CD14-positive monocyte (primary cell): ENCODE measurements around the gene ZNF25. TPM values are rescaled to one million over a fixed set of nuclear protein-coding genes. Genes with fewer than 3 reads are reported as not detected.

Source experiments
- DNase-seq, 3 donors: peaks; one replicate each; pipeline ENCODE4 v3.0.0-alpha.2; 2011 to 2022
- H2AFZ ChIP-seq: 2 replicates; pipeline ENCODE4 v1.6.0; 2012; ENCODE audit warnings: mild to moderate bottlenecking, low read depth, low read length, inconsistent platforms; ENCODE audit not compliant: insufficient read depth, poor library complexity, severe bottlenecking
- H3K27ac ChIP-seq, 2 donors: 1 replicate in 1 of 2; 2 replicates in 1 of 2; pipeline ENCODE4 v1.5.1; 2012 to 2013; ENCODE audit warnings: low read length in 2 of 2, control low read depth in 1 of 2, inconsistent platforms in 1 of 2, low read depth in 1 of 2, mild to moderate bottlenecking in 1 of 2
- H3K27me3 ChIP-seq, 2 donors: one replicate each; pipeline versions ENCODE4 v1.6.0 to v1.6.1; 2011 to 2013; ENCODE audit warnings: low read length in 2 of 2; ENCODE audit not compliant: control insufficient read depth in 2 of 2, insufficient read depth in 2 of 2
- H3K36me3 ChIP-seq, 2 donors: replicated peaks in 1 of 2; 1 replicate in 1 of 2; 2 replicates in 1 of 2; pipeline versions ENCODE4 v1.5.1 to v1.6.1; 2012 to 2013; ENCODE audit warnings: low read length in 2 of 2, control low read depth in 1 of 2, inconsistent platforms in 1 of 2, mild to moderate bottlenecking in 1 of 2; ENCODE audit not compliant: insufficient read depth in 2 of 2, control insufficient read depth in 1 of 2
- H3K4me1 ChIP-seq, 2 donors: 1 replicate in 1 of 2; 2 replicates in 1 of 2; pipeline versions ENCODE4 v1.5.1 to v1.6.1; 2012 to 2013; ENCODE audit warnings: low read length in 2 of 2, control low read depth in 1 of 2, inconsistent platforms in 1 of 2, mild to moderate bottlenecking in 1 of 2, moderate library complexity in 1 of 2; ENCODE audit not compliant: insufficient read depth in 2 of 2, control insufficient read depth in 1 of 2
- H3K4me2 ChIP-seq: replicated peaks from 2 replicates; pipeline ENCODE3; 2012; ENCODE audit warnings: low read length, moderate library complexity, mild to moderate bottlenecking; ENCODE audit not compliant: poor library complexity, severe bottlenecking; ENCODE audit errors: extremely low read depth
- H3K4me3 ChIP-seq, 3 experiments: fragments of 200-600 bp in 1 of 3; sonication (generic) in 1 of 3; replicated peaks in 1 of 3; 1 replicate in 2 of 3; 2 replicates in 1 of 3; pipeline ENCODE4 v1.5.1; 2011 to 2013; ENCODE audit warnings: low read length in 3 of 3, mild to moderate bottlenecking in 3 of 3, control low read depth in 2 of 3, low read depth in 2 of 3, inconsistent platforms in 1 of 3, moderate library complexity in 1 of 3
- H3K79me2 ChIP-seq: 2 replicates; pipeline ENCODE4 v1.6.0; 2012; ENCODE audit warnings: mild to moderate bottlenecking, control low read depth, inconsistent platforms, low read length, moderate library complexity; ENCODE audit not compliant: insufficient read depth
- H3K9ac ChIP-seq: 2 replicates; pipeline ENCODE4 v1.6.0; 2017; ENCODE audit warnings: low read length, mild to moderate bottlenecking; ENCODE audit not compliant: insufficient read depth, poor library complexity, severe bottlenecking
- H3K9me3 ChIP-seq, 2 donors: replicated peaks in 1 of 2; 1 replicate in 1 of 2; 2 replicates in 1 of 2; pipeline versions ENCODE4 v1.5.1 to v1.6.1; 2012 to 2013; ENCODE audit warnings: low read length in 2 of 2, control low read depth in 1 of 2; ENCODE audit not compliant: control insufficient read depth in 1 of 2, insufficient read depth in 1 of 2
- H4K20me1 ChIP-seq: 2 replicates; pipeline ENCODE4 v1.6.0; 2012; ENCODE audit warnings: mild to moderate bottlenecking, low read length, control low read depth, moderate library complexity; ENCODE audit not compliant: insufficient read depth
- H3K27ac Mint-ChIP-seq, 7 donors: one replicate each; pipeline ENCODE4 v1.8.0; 2020; ENCODE audit warnings: mild to moderate bottlenecking in 7 of 7, mixed read lengths in 7 of 7, moderate library complexity in 6 of 7, inconsistent platforms in 2 of 7
- H3K27me3 Mint-ChIP-seq, 3 donors: one replicate each; pipeline ENCODE4 v1.8.0; 2021 to 2022; ENCODE audit warnings: low read depth in 3 of 3, mild to moderate bottlenecking in 3 of 3, mixed read lengths in 3 of 3, moderate library complexity in 3 of 3, inconsistent platforms in 1 of 3
- H3K36me3 Mint-ChIP-seq, 2 donors: one replicate each; pipeline ENCODE4 v1.8.0; 2020; ENCODE audit warnings: mixed read lengths in 2 of 2, inconsistent platforms in 1 of 2, mild to moderate bottlenecking in 1 of 2
- H3K4me1 Mint-ChIP-seq: one replicate; pipeline ENCODE4 v1.8.0; 2020; ENCODE audit warnings: mild to moderate bottlenecking, mixed read lengths
- H3K4me3 Mint-ChIP-seq, 2 donors: one replicate each; pipeline ENCODE4 v1.8.0; 2020; ENCODE audit warnings: mild to moderate bottlenecking in 2 of 2, mixed read lengths in 2 of 2, moderate library complexity in 1 of 2
- H3K9me3 Mint-ChIP-seq, 7 donors: one replicate each; pipeline ENCODE4 v1.8.0; 2020 to 2022; ENCODE audit warnings: mixed read lengths in 7 of 7, mild to moderate bottlenecking in 6 of 7, moderate library complexity in 6 of 7, inconsistent platforms in 2 of 7
- WGBS: methylation state at CpG from one replicate; pipeline ENCODE4 v1.1.5; 2013; ENCODE audit warnings: missing lambda C conversion rate; ENCODE audit not compliant: insufficient coverage; 5-methylcytosine and 5-hydroxymethylcytosine counted together
- intact Hi-C, 2 donors: fragments of 100-400 bp; cut with micrococcal nuclease; formaldehyde crosslinking; loops; one replicate each; pipeline versions ENCODE4 v1.15.0 to v1.15.1; 2023
- polyA plus RNA-seq, 3 donors: library from polyadenylated mRNA; depleted of rRNA in 1 of 3; unstranded in 2 of 3; stranded (reverse) in 1 of 3; fragments of 300-500 nt in 2 of 3; fragments of >200 nt in 1 of 3; fragmentation: Illumina TruSeq in 2 of 3; gene quantifications; 1 replicate in 2 of 3; 2 replicates in 1 of 3; pipeline ENCODE4 v1.2.3, GENCODE V29; 2012 to 2021
- TF ChIP-seq, protein P1 (sequence below): fragments of 200-600 bp; IDR thresholded peaks from one replicate; pipeline ENCODE4 v1.8.0; 2022; ENCODE audit warnings: antibody characterized with exemption, mild to moderate bottlenecking

Gene ZNF25
- polyA plus RNA-seq, 3 donors = 5.5 to 6.7 (median 6.2) TPM

GRCh38 chr10:38007991-38008390 is 31.5 kb upstream of the ZNF25 start:
- H3K4me2 ChIP-seq = peak overlapping the region; percentile 22
- peak in 2 of 3 donors; percentile 45 to 59 for DNase-seq
- peaks cover 0 to 8% of the 10 kb centered on the region in 2 donors for H3K36me3 ChIP-seq
- H3K4me1 Mint-ChIP-seq = peaks cover 32% of the 10 kb centered on the region
- no peak overlapping the region for H3K9ac ChIP-seq
- H2AFZ ChIP-seq = no peak overlapping the region
- no peaks in the 10 kb centered on the region for H3K27me3 ChIP-seq
- H3K4me3 ChIP-seq = no peak overlapping the region
- H3K79me2 ChIP-seq = peaks cover 19% of the 10 kb centered on the region
- intact Hi-C loops = no loop called here
- H3K9me3 ChIP-seq = no peaks in the 10 kb centered on the region
- H3K9me3 Mint-ChIP-seq = peaks cover 0 to 5% (median 3%) of the 10 kb centered on the region in 7 donors
- no peak overlapping the region for H3K4me3 Mint-ChIP-seq
- WGBS = 25% methylated on average over 1 of the region's 3 CpGs
- H3K27ac Mint-ChIP-seq = peak overlapping the region; percentile 35 to 82 (median 76)
- peak overlapping the region; percentile 26 to 64 for H3K27ac ChIP-seq
- peaks cover 3% of the 10 kb centered on the region for H4K20me1 ChIP-seq
- H3K4me1 ChIP-seq = peaks cover 26 to 34% of the 10 kb centered on the region in 2 donors
- H3K36me3 Mint-ChIP-seq = peaks cover 3 to 11% of the 10 kb centered on the region in 2 donors
- H3K27me3 Mint-ChIP-seq = peaks cover 0 to 3% (median 2%) of the 10 kb centered on the region in 3 donors
- TF ChIP-seq, protein P1, sequence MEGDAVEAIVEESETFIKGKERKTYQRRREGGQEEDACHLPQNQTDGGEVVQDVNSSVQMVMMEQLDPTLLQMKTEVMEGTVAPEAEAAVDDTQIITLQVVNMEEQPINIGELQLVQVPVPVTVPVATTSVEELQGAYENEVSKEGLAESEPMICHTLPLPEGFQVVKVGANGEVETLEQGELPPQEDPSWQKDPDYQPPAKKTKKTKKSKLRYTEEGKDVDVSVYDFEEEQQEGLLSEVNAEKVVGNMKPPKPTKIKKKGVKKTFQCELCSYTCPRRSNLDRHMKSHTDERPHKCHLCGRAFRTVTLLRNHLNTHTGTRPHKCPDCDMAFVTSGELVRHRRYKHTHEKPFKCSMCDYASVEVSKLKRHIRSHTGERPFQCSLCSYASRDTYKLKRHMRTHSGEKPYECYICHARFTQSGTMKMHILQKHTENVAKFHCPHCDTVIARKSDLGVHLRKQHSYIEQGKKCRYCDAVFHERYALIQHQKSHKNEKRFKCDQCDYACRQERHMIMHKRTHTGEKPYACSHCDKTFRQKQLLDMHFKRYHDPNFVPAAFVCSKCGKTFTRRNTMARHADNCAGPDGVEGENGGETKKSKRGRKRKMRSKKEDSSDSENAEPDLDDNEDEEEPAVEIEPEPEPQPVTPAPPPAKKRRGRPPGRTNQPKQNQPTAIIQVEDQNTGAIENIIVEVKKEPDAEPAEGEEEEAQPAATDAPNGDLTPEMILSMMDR = no peak

GRCh38 chr10:38007551-38007950 is 31.1 kb upstream of the ZNF25 start:
- peaks cover 0 to 4% of the 10 kb centered on the region in 2 donors for H3K36me3 ChIP-seq
- H3K9ac ChIP-seq = no peak overlapping the region
- H3K27ac Mint-ChIP-seq = peak overlapping the region; percentile 3 to 89 (median 46)
- H2AFZ ChIP-seq = no peak overlapping the region
- H3K4me1 Mint-ChIP-seq = peaks cover 32% of the 10 kb centered on the region
- peaks cover 0 to 3% (median 2%) of the 10 kb centered on the region in 3 donors for H3K27me3 Mint-ChIP-seq
- H3K27me3 ChIP-seq = no peaks in the 10 kb centered on the region
- no peaks in the 10 kb centered on the region for H3K9me3 ChIP-seq
- H3K9me3 Mint-ChIP-seq = peaks cover 0 to 5% (median 3%) of the 10 kb centered on the region in 7 donors
- H3K79me2 ChIP-seq = peaks cover 16% of the 10 kb centered on the region
- peaks cover 3% of the 10 kb centered on the region for H4K20me1 ChIP-seq
- H3K36me3 Mint-ChIP-seq = peaks cover under 1 to 7% of the 10 kb centered on the region in 2 donors
- intact Hi-C loops = no loop called here
- peak overlapping the region in 1 of 2 donors; percentile 64 for H3K27ac ChIP-seq
- peak overlapping the region; percentile 22 for H3K4me2 ChIP-seq
- H3K4me1 ChIP-seq = peaks cover 26 to 34% of the 10 kb centered on the region in 2 donors
- peak in 2 of 3 donors; percentile 33 to 56 for DNase-seq
- H3K4me3 Mint-ChIP-seq = no peak overlapping the region
- H3K4me3 ChIP-seq = no peak overlapping the region
- TF ChIP-seq, protein P1 = no peak
